Choroid plexus epithelial cell (primary cell): ENCODE results near the gene SCAI.
A peak's percentile ranks its signal among the peaks of the same experiment; 100 is the strongest.
"Not testable (repeated sequence)": the region's sequence is repeated elsewhere in the genome, so short reads cannot be mapped to it uniquely, and the experiment has no call there.

Source experiments
- DNase-seq: peaks from one replicate; pipeline ENCODE4 v3.0.0-alpha.2; 2010; ENCODE audit warnings: low read depth
- H3K4me3 ChIP-seq: 2 replicates; pipeline ENCODE4 v1.5.1; 2011; ENCODE audit warnings: low read depth, mild to moderate bottlenecking, control low read depth, low read length, moderate library complexity
- CTCF ChIP-seq: conservative IDR thresholded peaks from 2 replicates; pipeline ENCODE4 v1.5.1; 2011; ENCODE audit warnings: low read depth, mild to moderate bottlenecking, control low read depth, inconsistent platforms, low read length, moderate library complexity

SCAI gene

GRCh38 chr9:125121146-125121545, 22.2 kb downstream of the SCAI start:
- DNase-seq: no peak
- no peak overlapping the region for H3K4me3 ChIP-seq
- TF ChIP-seq CTCF: no peak

GRCh38 chr9:125119643-125120286, 23.6 kb downstream of the SCAI start:
- peak; percentile 21 for DNase-seq
- TF ChIP-seq CTCF: peak; percentile 22
- no peak overlapping the region for H3K4me3 ChIP-seq

GRCh38 chr9:125118696-125119095, 24.6 kb downstream of the SCAI start:
- DNase-seq, H3K4me3 ChIP-seq: not testable (repeated sequence)

DNA sequence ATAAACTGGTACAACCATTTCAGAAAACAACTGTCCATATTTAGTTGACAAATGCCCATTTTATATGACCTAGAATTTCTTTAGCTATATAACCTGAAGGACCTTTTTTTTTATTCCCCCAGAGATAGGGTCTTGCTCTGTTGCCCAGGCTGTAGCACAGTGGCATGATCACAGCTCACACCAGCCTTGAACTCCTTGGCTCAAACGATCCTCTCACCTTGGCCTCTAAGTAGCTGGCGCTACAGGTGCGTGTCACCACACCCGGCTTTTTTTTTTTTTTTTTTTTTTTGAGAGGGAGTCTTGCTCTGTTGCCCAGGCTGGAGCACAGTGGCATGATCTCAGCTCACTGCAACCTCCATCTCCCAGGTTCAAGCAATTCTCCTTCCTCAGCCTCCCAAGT, 28.8 kb downstream of the SCAI start:
- H3K4me3 ChIP-seq: not testable (repeated sequence)

DNA sequence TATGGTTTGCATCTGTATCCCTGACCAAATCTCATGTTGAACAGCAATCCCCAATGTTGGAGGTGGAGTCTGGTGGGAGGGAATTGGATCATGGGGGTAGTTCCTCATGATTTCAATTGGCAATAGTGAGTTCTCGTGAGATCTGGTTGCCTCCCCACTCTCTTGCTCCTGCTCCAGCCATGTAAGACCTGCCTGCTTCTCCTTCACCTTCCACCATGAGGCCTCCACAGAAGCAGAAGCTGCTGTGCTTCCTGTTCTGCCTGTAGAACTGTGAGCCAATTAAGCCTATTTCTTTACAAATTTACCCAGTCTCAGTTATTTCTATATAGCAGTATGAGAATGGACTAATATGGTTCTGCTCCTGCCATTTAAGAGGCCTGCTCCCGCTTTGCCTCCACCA, 32.9 kb downstream of the SCAI start:
- DNase-seq: no peak
- no peak for TF ChIP-seq CTCF
- H3K4me3 ChIP-seq: no peak overlapping the region

More for the DNA sequence above, 28.8 kb downstream of the SCAI start:
- DNase-seq: not testable (repeated sequence)

- H3K4me3 ChIP-seq, DNase-seq: not testable (repeated sequence)
Measured at GRCh38 chr9:125108541-125108940, 34.8 kb downstream of the SCAI start.

GRCh38 chr9:125106285-125106893, 36.9 kb downstream of the SCAI start:
- H3K4me3 ChIP-seq: no peak overlapping the region
- TF ChIP-seq CTCF: no peak
- peak; percentile 81 for DNase-seq

DNA sequence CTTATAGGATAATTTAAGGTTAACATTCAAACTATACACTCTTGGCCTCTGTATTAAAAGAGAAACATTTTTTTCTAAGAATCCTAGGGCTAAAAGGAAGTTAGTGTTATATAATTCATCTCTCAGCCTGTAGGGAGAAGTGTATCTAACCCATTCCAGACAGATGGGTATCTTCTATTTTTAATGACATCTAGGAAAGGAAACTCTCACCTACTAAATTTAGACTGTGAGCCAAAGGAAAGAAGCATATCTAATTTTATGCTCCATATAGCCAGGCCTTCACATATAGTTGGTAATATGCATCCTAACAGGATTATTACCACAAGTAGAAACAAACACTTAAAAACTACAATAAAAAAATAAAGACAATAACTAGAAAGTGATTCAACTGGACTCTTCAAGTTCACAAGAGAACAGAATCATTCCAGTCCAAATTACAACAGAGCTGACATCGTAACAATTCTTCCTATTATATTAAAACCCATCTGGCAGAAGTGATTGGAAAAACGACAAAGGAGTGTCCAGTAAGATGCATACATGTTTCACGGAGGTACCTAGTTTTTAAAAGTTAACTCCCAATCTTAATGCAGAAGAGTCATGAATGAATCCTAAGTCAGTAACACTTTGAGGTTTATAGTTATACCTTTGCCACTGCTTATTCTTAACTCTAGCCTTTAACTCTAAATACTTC, 39.4 kb downstream of the SCAI start:
- no peak for TF ChIP-seq CTCF
- DNase-seq: no peak
- no peak overlapping the region for H3K4me3 ChIP-seq
